Measurements from ENCODE around the gene FAM78A.

FAM78A gene

GRCh38 chr9:131234799-131235479, 41.4 kb downstream of the FAM78A start:
- POLR2A ChIA-PET = no interaction called here
- no peak overlapping the region for H3K4me3 ChIP-seq (ENCODE audit: low read depth, low read length)
- no peak for TF ChIP-seq CTCF (IDR thresholded peaks at IDR 0.05; ENCODE audit: insufficient read depth, low read length, missing control alignments)
- DNase-seq (ENCODE audit: low read depth, low spot score) = no peak
- CTCF ChIA-PET = no interaction called here

- POLR2A ChIA-PET = no interaction called here
- CTCF ChIA-PET = no interaction called here
- no peak overlapping the region for H3K4me3 ChIP-seq (ENCODE audit: low read depth, low read length)
- DNase-seq (ENCODE audit: low read depth, low spot score) = no peak
- no peak for TF ChIP-seq CTCF (IDR thresholded peaks at IDR 0.05; ENCODE audit: insufficient read depth, low read length, missing control alignments)
These were observed 42.3 kb downstream of the FAM78A start for GRCh38 chr9:131233995-131234394.

GRCh38 chr9:131233556-131233955, 42.8 kb downstream of the FAM78A start:
- ChIA-PET POLR2A (no interaction called here), CTCF (no interaction called here)
- no peak for DNase-seq (ENCODE audit: low read depth, low spot score)
- H3K4me3 ChIP-seq (ENCODE audit: low read depth, low read length) = no peak overlapping the region
- TF ChIP-seq CTCF (IDR thresholded peaks at IDR 0.05; ENCODE audit: insufficient read depth, low read length, missing control alignments) = no peak

DNA sequence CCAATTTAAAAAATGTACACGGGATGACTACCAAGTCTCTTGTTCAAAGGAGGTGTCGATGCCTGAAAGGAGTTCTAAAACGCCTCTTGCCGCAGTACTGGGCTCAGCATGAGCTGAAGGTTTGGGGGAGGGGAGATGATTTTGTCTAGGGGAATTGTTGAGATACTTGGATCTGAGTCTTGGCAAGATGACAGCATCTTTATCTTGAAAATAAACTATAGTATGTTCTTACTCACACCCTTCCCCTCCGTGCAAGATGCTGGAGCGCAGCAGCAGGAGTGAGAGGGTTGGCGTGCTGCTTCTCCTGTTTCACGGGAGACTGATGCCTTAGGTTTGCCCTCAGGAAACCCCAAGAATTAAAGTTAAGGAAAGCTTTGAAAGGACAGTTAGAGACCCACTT, 47.3 kb downstream of the FAM78A start:
- no peak for TF ChIP-seq CTCF (IDR thresholded peaks at IDR 0.05; ENCODE audit: insufficient read depth, low read length, missing control alignments)
- no peak for DNase-seq (ENCODE audit: low read depth, low spot score)
- H3K4me3 ChIP-seq (ENCODE audit: low read depth, low read length) = no peak overlapping the region
- ChIA-PET CTCF (interaction anchor here (1.0 to 1.4 kb wide), 2 partner anchors 100 to 107 kb away, joined by 3 read pairs; no protein-coding TSS in a partner anchor), POLR2A (no interaction called here)

- ChIA-PET POLR2A (no interaction called here), CTCF (interaction anchor here (1.4 kb wide), 1 partner anchor 101 kb away, joined by 3 read pairs; no protein-coding TSS in a partner anchor)
- no peak for DNase-seq (ENCODE audit: low read depth, low spot score)
- TF ChIP-seq CTCF (IDR thresholded peaks at IDR 0.05; ENCODE audit: insufficient read depth, low read length, missing control alignments) = no peak
- H3K4me3 ChIP-seq (ENCODE audit: low read depth, low read length) = no peak overlapping the region
These were observed 48.3 kb downstream of the FAM78A start for GRCh38 chr9:131227959-131228460.

DNA sequence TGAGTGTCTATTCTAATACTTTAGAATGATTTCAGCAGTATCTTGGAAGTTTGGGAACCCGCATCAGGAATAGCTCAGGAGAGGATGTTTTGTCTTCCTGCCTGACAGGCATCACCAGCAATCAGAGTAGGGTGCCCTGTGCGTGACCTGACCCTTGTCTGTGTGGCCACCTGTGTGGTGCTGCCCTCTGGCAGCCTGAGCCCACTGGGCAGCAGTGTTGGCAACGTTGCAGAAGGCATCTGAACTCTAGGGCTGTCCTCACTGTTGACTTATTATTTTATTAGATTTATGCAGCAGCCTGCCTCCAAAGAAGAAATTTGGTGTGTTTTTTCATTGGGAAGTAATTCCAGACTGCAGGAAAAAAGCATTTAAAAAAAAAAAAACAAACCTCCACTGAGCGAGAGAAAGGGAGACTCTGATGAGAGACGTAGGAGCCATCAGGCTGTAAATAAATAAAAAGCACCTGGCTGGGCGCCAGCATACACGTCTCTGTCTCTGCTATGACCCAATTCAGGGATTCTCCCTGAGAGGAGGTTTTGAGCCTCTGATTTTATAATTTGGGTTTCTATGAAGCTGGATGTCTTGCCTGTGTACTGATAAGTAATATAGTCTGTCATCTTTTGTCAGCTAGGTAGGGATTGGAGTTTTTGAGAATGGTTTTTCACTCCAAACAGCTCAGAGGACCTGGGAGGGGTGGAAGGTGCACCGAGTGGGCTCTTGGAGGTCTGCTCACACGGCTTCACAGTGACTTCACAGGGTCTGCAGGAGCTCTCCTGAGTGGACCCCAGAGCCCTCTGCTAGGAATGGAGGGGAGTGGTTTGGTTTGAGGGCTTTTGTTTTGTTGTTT, 49.0 kb downstream of the FAM78A start:
- H3K4me3 ChIP-seq (ENCODE audit: low read depth, low read length) = no peak overlapping the region
- POLR2A ChIA-PET = no interaction called here
- no peak for TF ChIP-seq CTCF (IDR thresholded peaks at IDR 0.05; ENCODE audit: insufficient read depth, low read length, missing control alignments)
- DNase-seq (ENCODE audit: low read depth, low spot score) = no peak
- CTCF ChIA-PET = no interaction called here

Measured in AG04449 (cell line).